Ovary (tissue), 9 donors: ENCODE measurements around the gene SLC4A8. TPM values are rescaled to one million over a fixed set of nuclear protein-coding genes. Genes with fewer than 3 reads are reported as not detected.

Source experiments
- DNase-seq, 5 donors: peaks; one replicate each; pipeline ENCODE4 v3.0.0-alpha.2; 2019 to 2020
- H3K27ac ChIP-seq, 2 donors: fragments of 200-600 bp; one replicate each; pipeline versions ENCODE4 v1.5.1 to v1.8.0; 2019 to 2022
- H3K27me3 ChIP-seq: fragments of 200-600 bp; one replicate; pipeline ENCODE4 v1.8.0; 2022
- H3K36me3 ChIP-seq: fragments of 200-600 bp; sonication (generic); one replicate; pipeline ENCODE4 v1.5.1; 2019
- H3K4me1 ChIP-seq: one replicate; pipeline ENCODE4 v1.8.1; 2013; ENCODE audit warnings: mild to moderate bottlenecking, moderate library complexity; ENCODE audit not compliant: insufficient read depth
- H3K4me3 ChIP-seq: fragments of 200-600 bp; sonication (generic); one replicate; pipeline ENCODE4 v1.5.1; 2017
- H3K9me3 ChIP-seq, 2 donors: fragments of 200-600 bp in 1 of 2; sonication (generic) in 1 of 2; one replicate each; pipeline versions ENCODE4 v1.5.1 to v1.8.1; 2013 to 2019; ENCODE audit warnings: mild to moderate bottlenecking in 1 of 2, moderate library complexity in 1 of 2
- EP300 ChIP-seq: sonication (generic); formaldehyde crosslinking; IDR thresholded peaks from one replicate; pipeline ENCODE4 v1.6.1; 2017; ENCODE audit warnings: antibody characterized with exemption
- POLR2A ChIP-seq: fragments of 450-650 bp; IDR thresholded peaks from one replicate; pipeline ENCODE4 v1.6.1; 2017; ENCODE audit warnings: antibody characterized with exemption, mild to moderate bottlenecking, moderate library complexity
- WGBS, 3 donors: extraction: QIAGEN DNeasy Blood & Tissue Kit in 1 of 3; methylation state at CpG; one replicate each; pipeline versions ENCODE4 v1.1.5 to v1.1.7; 2013 to 2017; 5-methylcytosine and 5-hydroxymethylcytosine counted together
- intact Hi-C, 4 donors: fragments of 100-400 bp; cut with DNase I; formaldehyde crosslinking; loops; one replicate each; pipeline versions ENCODE4 v1.11.0 to v1.15.1; 2022 to 2023
- polyA plus RNA-seq, 2 donors: library from polyadenylated mRNA; stranded (reverse); fragments of 200-250 nt in 1 of 2; fragments of 350-450 nt in 1 of 2; fragmentation: Illumina TruSeq in 1 of 2; extraction: RNeasy Lipid Tissue Mini Kit (QIAGEN cat#74804) in 1 of 2; gene quantifications; one replicate each; pipeline ENCODE4 v1.2.3, GENCODE V29; 2013 to 2014
- total RNA-seq, 7 donors: library from RNA; depleted of rRNA in 2 of 7; stranded (reverse); fragments of >200 nt in 2 of 7; fragmentation: NEBNext Ultra II Directional in 3 of 7; extraction: Animal tissue kit (Norgen Biotek cat#: 25700) in 3 of 7; gene quantifications; one replicate each; pipeline versions ENCODE4 v1.1.0 to v1.2.4, GENCODE V29; 2016 to 2023
- TF ChIP-seq, protein P1 (sequence below), 3 donors: fragments of 450-650 bp in 2 of 3; fragments of 200-600 bp in 1 of 3; IDR thresholded peaks; one replicate each; pipeline versions ENCODE4 v1.5.1 to v1.8.0; 2016 to 2022; ENCODE audit warnings: antibody characterized with exemption in 3 of 3, mild to moderate bottlenecking in 1 of 3
- donor health status: DM: no; HTN: no; CAD: no; lungs with moderate emphysema.
- donor health status: DM: no; HTN: no; CAD: no.
- donor health status: Bipolar disorder and iron deficiency.
- donor health status: DM: yes; HTN: yes; CAD: no.
- donor health status: DM: no; HTN: no; CAD: no.
- donor health status: DM: yes; HTN: yes; CAD: no.

The SLC4A8 gene
- total and polyA plus RNA-seq, 9 donors, result 1.5 to 18.5 (median 7.8) TPM

DNA sequence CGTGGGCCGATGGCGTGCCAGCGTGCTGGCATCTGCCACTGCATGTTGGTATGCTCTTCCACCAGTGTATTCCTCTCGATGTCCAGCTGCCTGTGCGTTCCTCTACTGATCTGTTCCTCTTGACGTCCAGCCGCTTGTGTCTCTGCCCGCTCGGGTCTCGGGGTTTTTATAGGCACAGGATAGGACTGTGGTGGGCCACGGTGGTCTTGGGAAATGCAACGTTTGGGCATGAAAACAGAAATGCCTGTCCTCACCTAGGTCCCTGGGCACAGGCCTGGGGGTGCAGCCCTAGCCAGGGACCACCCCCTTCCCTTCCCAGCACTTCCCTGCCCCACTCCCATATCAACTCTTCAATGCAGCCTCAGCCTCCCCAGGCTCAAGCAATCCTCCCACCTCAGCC is 23.1 kb upstream of the SLC4A8 start:
- 91 to 94% (median 94%) methylated on average over 13 of the region's 13 CpGs for WGBS, 3 donors
- TF ChIP-seq EP300 (no peak), POLR2A (no peak)
- TF ChIP-seq, protein P1, sequence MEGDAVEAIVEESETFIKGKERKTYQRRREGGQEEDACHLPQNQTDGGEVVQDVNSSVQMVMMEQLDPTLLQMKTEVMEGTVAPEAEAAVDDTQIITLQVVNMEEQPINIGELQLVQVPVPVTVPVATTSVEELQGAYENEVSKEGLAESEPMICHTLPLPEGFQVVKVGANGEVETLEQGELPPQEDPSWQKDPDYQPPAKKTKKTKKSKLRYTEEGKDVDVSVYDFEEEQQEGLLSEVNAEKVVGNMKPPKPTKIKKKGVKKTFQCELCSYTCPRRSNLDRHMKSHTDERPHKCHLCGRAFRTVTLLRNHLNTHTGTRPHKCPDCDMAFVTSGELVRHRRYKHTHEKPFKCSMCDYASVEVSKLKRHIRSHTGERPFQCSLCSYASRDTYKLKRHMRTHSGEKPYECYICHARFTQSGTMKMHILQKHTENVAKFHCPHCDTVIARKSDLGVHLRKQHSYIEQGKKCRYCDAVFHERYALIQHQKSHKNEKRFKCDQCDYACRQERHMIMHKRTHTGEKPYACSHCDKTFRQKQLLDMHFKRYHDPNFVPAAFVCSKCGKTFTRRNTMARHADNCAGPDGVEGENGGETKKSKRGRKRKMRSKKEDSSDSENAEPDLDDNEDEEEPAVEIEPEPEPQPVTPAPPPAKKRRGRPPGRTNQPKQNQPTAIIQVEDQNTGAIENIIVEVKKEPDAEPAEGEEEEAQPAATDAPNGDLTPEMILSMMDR (IDR thresholded peaks at IDR 0.05), result no peak
- no peak for DNase-seq
- Histone ChIP-seq H3K36me3 (no peaks in the 10 kb centered on the region), H3K4me1 (no peaks in the 10 kb centered on the region), H3K4me3 (no peak overlapping the region), H3K27me3 (no peaks in the 10 kb centered on the region), H3K27ac (no peak overlapping the region), H3K9me3 (no peaks in the 10 kb centered on the region)
- intact Hi-C loops, result no loop called here

DNA sequence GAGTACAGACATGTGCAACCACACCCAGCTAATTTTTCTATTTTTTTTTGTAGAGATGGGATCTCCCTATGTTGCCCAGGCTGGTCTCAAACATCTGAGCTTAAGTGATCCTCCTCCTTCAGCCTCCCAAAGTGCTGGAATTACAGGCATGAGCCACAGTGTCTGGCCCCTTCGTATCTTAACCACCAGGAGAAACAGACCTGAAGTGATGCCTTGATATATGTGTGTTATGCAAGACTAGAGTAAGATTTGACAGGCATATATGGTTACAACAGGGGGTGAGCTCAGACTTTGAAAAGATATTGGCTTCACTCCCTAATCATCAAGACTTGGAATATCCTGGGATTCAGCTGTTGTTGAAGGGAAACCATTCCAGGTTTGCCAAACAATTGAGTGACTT is 22.7 kb upstream of the SLC4A8 start:
- Histone ChIP-seq H3K9me3 (no peaks in the 10 kb centered on the region), H3K27me3 (no peaks in the 10 kb centered on the region), H3K4me1 (no peaks in the 10 kb centered on the region), H3K4me3 (no peak overlapping the region), H3K36me3 (no peaks in the 10 kb centered on the region), H3K27ac (no peak overlapping the region)
- DNase-seq, result no peak
- no peak for TF ChIP-seq POLR2A
- TF ChIP-seq EP300, result no peak
- TF ChIP-seq, protein P1 (IDR thresholded peaks at IDR 0.05), result no peak
- WGBS, 3 donors, result 0 to 50% (median 0%) methylated on average over 1 of the region's 1 CpG
- intact Hi-C loops, result no loop called here

DNA sequence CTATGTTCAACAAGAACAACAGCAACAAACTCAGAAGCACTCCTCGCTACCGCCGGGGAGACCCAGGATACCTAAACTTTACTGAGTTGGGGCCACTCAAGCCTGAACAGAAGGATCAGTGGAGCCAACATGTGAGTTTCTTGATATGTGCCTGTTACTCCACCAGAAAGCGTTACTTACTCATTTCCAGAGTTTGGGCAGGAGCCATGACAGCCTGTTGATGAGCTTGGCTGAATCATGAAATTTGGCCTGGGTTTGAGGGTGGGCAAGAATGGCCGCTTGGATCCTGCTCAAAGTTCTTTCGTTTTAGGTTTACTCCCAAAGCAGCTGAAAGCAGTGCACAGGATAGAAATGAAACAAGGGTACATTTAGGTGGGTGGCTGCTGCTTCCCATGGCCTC is 21.5 kb upstream of the SLC4A8 start:
- no peak for TF ChIP-seq POLR2A
- TF ChIP-seq, protein P1 (IDR thresholded peaks at IDR 0.05), result no peak
- TF ChIP-seq EP300, result no peak
- no peaks in the 10 kb centered on the region for H3K36me3 ChIP-seq
- no peak overlapping the region for H3K27ac ChIP-seq
- H3K9me3 ChIP-seq, result no peaks in the 10 kb centered on the region
- no peaks in the 10 kb centered on the region for H3K27me3 ChIP-seq
- intact Hi-C loops, result no loop called here
- H3K4me1 ChIP-seq, result no peaks in the 10 kb centered on the region
- WGBS, 3 donors, result 82 to 85% (median 83%) methylated on average over 6 of the region's 6 CpGs
- no peak overlapping the region for H3K4me3 ChIP-seq
- DNase-seq, result no peak

DNA sequence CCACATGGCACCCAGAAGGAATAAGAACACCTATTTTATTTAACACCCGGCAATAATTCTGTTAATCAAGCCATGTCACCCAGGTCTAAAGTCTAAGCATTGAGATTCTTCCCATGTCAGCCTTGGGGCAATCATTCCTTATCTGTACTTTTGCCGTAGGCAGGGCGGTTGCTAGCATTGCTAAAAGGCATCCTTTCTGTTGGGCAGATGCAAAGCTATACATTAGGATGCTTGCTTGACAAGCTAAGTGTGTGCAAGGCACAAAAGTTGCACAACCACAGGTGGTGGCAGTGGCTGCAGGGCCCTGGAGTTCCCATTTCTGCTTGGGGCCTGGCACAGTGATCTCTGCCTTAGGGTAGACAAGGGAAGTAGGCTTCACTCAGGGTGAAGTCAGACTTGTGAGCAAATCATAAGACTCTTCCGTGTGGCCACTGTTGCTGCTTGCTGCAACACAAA is 20.9 kb upstream of the SLC4A8 start:
- no peaks in the 10 kb centered on the region for H3K9me3 ChIP-seq
- no peak for DNase-seq

More for the DNA sequence above, 20.9 kb upstream of the SLC4A8 start:
- Histone ChIP-seq H3K4me3 (no peak overlapping the region), H3K27me3 (no peaks in the 10 kb centered on the region), H3K4me1 (peaks cover 1% of the 10 kb centered on the region), H3K36me3 (no peaks in the 10 kb centered on the region), H3K27ac (no peak overlapping the region)
- intact Hi-C loops, result no loop called here
- WGBS, 3 donors, result 92 to 99% (median 93%) methylated on average over 4 of the region's 4 CpGs
- TF ChIP-seq, protein P1 (IDR thresholded peaks at IDR 0.05), result no peak
- TF ChIP-seq EP300 (no peak), POLR2A (no peak)
